Effector CD8-positive, alpha-beta T cell (primary cell): ENCODE results near the gene RSU1.

Experiments used
- DNase-seq: peaks from one replicate; lab custom pipeline; 2025; lab: John Stamatoyannopoulos, UW

RSU1 gene

GRCh38 chr10:16602104-16602775 is 215.0 kb downstream of the RSU1 start:
- no peak for DNase-seq

GRCh38 chr10:16599662-16600061 is 217.6 kb downstream of the RSU1 start:
- DNase-seq: no peak

GRCh38 chr10:16597656-16598055 is 219.6 kb downstream of the RSU1 start:
- no peak for DNase-seq

- DNase-seq: no peak
These were observed 224.8 kb downstream of the RSU1 start for GRCh38 chr10:16592378-16592777.

GRCh38 chr10:16586358-16587138 is 230.7 kb downstream of the RSU1 start:
- no peak for DNase-seq

- no peak for DNase-seq
These were observed 232.1 kb downstream of the RSU1 start for GRCh38 chr10:16585103-16585502.

GRCh38 chr10:16583382-16583781 is 233.8 kb downstream of the RSU1 start:
- DNase-seq: no peak

GRCh38 chr10:16581202-16581601 is 236.0 kb downstream of the RSU1 start:
- no peak for DNase-seq

- DNase-seq: no peak
These were observed 246.5 kb downstream of the RSU1 start for GRCh38 chr10:16570731-16571130.

- no peak for DNase-seq
These were observed 250.9 kb downstream of the RSU1 start for GRCh38 chr10:16566202-16566805.

GRCh38 chr10:16565604-16566003 is 251.6 kb downstream of the RSU1 start:
- DNase-seq: no peak

GRCh38 chr10:16562891-16563290 is 254.3 kb downstream of the RSU1 start:
- DNase-seq: no peak

GRCh38 chr10:16559236-16559773 is 257.9 kb downstream of the RSU1 start:
- DNase-seq: no peak

GRCh38 chr10:16547973-16548372 is 269.3 kb downstream of the RSU1 start:
- DNase-seq: no peak

GRCh38 chr10:16545116-16545736 is 272.0 kb downstream of the RSU1 start:
- DNase-seq: no peak

- DNase-seq: no peak
These were observed 272.6 kb downstream of the RSU1 start for GRCh38 chr10:16544591-16544990.

- no peak for DNase-seq
These were observed 273.1 kb downstream of the RSU1 start for GRCh38 chr10:16544099-16544498.
